ENCODE results near the gene CCDC138.

Gene CCDC138

DNA sequence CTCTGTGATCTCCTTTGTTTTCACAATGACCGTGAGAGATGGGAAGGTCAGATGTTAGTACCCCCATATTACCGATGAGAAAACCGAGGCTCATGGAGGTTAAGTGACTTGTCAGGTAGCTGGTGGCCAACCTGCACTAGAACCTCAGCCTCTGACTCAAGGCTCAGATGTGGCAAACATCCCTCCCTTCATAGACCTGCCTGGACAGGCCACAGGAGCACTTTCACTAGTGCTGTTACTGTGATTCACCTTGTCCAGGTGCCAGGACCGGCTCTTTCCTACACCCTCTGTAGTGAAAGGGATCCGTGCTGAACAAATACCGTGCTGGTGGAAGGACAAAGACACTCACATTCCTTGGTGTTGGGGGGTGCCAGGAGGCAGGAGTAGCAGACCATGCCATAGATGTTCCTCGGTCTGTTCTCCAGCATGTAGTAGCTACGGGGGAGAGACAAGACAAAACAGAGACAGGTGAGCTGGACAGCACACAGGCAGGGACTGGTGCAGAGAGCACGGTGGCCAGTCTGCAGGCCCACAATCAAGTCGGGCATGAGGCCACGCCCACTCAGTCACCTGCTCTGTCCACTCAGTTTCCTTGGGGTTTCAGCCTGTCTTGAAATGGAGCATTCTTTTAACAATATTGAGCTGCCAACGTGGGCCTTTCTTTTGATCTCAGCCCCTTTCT is 136.6 kb downstream of the CCDC138 start:
- TF ChIP-seq CTCF (IDR thresholded peaks at IDR 0.05; ENCODE audit: insufficient read depth, missing control alignments) = no peak
- FAIRE-seq (no peak), DNase-seq (ENCODE audit: insufficient read length, low spot score) (no peak)

- no peak for TF ChIP-seq CTCF (IDR thresholded peaks at IDR 0.05; ENCODE audit: insufficient read depth, missing control alignments)
- DNase-seq (ENCODE audit: insufficient read length, low spot score) (no peak), FAIRE-seq (no peak)
Measured at GRCh38 chr2:108923736-108924579, 137.4 kb downstream of the CCDC138 start.

DNA sequence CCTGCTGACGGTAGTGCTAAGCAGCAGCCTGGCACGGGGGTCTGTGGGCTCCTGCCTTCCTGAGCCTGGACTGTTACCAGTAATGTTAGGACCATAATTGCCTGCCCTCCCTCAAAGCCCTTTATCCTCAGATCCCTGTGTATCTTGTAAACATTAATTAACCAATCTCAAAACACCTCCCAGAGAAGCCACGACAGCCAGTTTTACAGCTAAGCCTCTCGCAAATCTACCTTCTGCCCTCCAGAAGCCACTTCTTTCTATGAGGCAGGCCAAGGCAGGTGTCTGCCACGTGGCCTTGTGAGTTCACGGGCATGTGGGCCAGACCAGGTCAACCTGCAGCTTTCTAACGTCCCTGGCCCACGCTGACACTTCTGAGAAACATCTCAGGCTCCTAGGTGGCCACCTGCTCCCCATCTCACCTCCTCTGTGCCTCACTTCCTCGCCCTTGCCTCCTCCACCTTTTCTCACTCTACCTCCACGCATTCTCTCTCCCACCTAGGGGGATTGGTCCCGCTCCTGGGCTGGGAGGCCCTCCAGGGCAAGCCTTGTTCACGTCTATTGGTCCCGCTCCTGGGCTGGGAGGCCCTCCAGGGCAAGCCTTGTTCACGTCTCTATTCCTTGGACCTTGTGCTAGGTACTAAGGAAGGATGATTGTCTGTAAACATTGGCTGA is 138.1 kb downstream of the CCDC138 start:
- FAIRE-seq (no peak), DNase-seq (ENCODE audit: insufficient read length, low spot score) (peak; percentile 56)
- peak; percentile 14 for TF ChIP-seq CTCF (IDR thresholded peaks at IDR 0.05; ENCODE audit: insufficient read depth, missing control alignments)

DNA sequence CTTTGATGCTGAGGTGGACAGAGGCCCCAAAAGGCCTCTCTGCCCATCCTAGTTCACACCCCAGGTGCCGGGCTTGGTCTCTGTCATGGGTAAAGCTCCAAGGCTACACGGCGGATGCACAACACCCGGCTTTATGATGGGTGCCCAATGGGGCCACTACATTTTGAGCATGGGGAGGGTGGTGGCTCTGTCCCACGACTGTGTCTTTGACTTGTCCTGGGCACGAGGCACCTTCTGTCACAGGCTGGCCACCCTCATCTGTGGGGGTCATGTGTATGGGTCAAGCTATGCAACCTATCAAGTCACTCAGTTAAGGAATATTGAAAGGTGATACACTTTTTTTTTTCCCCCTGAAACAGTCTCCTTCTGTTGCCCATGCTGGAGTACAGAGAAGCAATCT is 138.7 kb downstream of the CCDC138 start:
- TF ChIP-seq CTCF (IDR thresholded peaks at IDR 0.05; ENCODE audit: insufficient read depth, missing control alignments) = no peak
- FAIRE-seq (no peak), DNase-seq (ENCODE audit: insufficient read length, low spot score) (no peak)

DNA sequence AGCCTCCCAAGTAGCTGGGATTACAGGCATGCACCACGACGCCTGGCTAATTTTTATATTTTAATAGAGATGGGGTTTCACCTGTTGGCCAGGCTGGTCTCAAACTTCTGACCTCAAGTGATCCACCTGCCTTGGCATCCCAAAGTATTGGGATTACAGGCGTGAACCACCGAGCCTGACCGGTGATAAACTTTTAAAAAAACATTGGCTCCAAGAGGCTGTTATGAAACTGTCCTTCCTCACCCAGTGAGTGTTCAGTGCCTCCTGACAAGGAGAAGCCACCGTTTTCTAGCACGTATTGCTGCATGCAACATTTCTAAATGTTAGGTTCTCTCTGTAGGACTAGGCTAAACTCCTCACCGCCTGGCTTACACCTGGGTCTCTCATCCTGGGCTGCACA is 139.2 kb downstream of the CCDC138 start:
- DNase-seq (ENCODE audit: insufficient read length, low spot score) (no peak), FAIRE-seq (no peak)
- no peak for TF ChIP-seq CTCF (IDR thresholded peaks at IDR 0.05; ENCODE audit: insufficient read depth, missing control alignments)

All from D721Med (cell line).